Osteoblast (primary cell): ENCODE results near the gene TMEM255B. TPM values are rescaled to one million over a fixed set of nuclear protein-coding genes. Genes with fewer than 3 reads are reported as not detected.

ENCODE experiments used
- DNase-seq: peaks from one replicate; pipeline ENCODE4 v3.0.0; 2011; ENCODE audit warnings: low spot score, mixed read lengths; ENCODE audit not compliant: insufficient read length; ENCODE audit errors: missing footprints
- H2AFZ ChIP-seq: 2 replicates; pipeline ENCODE4 v1.6.0; 2011; ENCODE audit warnings: mild to moderate bottlenecking, low read length
- H3K27ac ChIP-seq: 2 replicates; pipeline ENCODE4 v1.5.1; 2011; ENCODE audit warnings: mild to moderate bottlenecking, low read depth, low read length, moderate library complexity
- H3K27me3 ChIP-seq: 2 replicates; pipeline ENCODE4 v1.6.0; 2012; ENCODE audit warnings: mild to moderate bottlenecking, control low read depth, inconsistent platforms, low read length, moderate library complexity; ENCODE audit not compliant: insufficient read depth
- H3K36me3 ChIP-seq: 2 replicates; pipeline ENCODE4 v1.5.1; 2011; ENCODE audit warnings: mild to moderate bottlenecking, low read length, control low read depth, moderate library complexity; ENCODE audit not compliant: insufficient read depth
- H3K4me1 ChIP-seq: 2 replicates; pipeline ENCODE4 v1.5.1; 2011; ENCODE audit warnings: mild to moderate bottlenecking, low read length, control low read depth, moderate library complexity; ENCODE audit not compliant: insufficient read depth
- H3K4me2 ChIP-seq: 2 replicates; pipeline ENCODE4 v1.6.0; 2011; ENCODE audit warnings: mild to moderate bottlenecking, low read length; ENCODE audit not compliant: insufficient read depth
- H3K4me3 ChIP-seq: fragments of 200-600 bp; sonication (generic); 3 replicates; pipeline ENCODE4 v1.5.1; 2012; ENCODE audit warnings: mild to moderate bottlenecking, low read length, inconsistent platforms; ENCODE audit not compliant: insufficient read depth
- H3K79me2 ChIP-seq: 2 replicates; pipeline ENCODE4 v1.6.0; 2012; ENCODE audit warnings: mild to moderate bottlenecking, low read length, control low read depth, inconsistent platforms; ENCODE audit not compliant: insufficient read depth
- H3K9me3 ChIP-seq: 2 replicates; pipeline ENCODE4 v1.5.1; 2011; ENCODE audit warnings: low read depth, low read length, control low read depth
- H4K20me1 ChIP-seq: 2 replicates; pipeline ENCODE4 v1.6.0; 2012; ENCODE audit warnings: mild to moderate bottlenecking, low read length, control low read depth; ENCODE audit not compliant: insufficient read depth
- CTCF ChIP-seq: IDR thresholded peaks from 2 replicates; pipeline ENCODE4 v1.5.1; 2011; ENCODE audit warnings: mild to moderate bottlenecking, low read depth, low read length, moderate library complexity; ENCODE audit errors: extremely low read depth
- total RNA-seq: library from RNA; depleted of rRNA; stranded (reverse); fragments of >200 nt; gene quantifications from 2 replicates; pipeline ENCODE4 v1.2.3, GENCODE V29; 2012

The TMEM255B gene
- total RNA-seq, 1 donor: 1.8 TPM

GRCh38 chr13:113770937-113771336 is 11.9 kb downstream of the TMEM255B start:
- H3K36me3 ChIP-seq: no peaks in the 10 kb centered on the region
- no peaks in the 10 kb centered on the region for H3K79me2 ChIP-seq
- H3K27ac ChIP-seq: no peak overlapping the region
- peaks cover 12% of the 10 kb centered on the region for H3K4me1 ChIP-seq
- no peak overlapping the region for H2AFZ ChIP-seq
- H3K4me3 ChIP-seq: no peak overlapping the region
- H4K20me1 ChIP-seq: no peaks in the 10 kb centered on the region
- no peak overlapping the region for H3K4me2 ChIP-seq
- DNase-seq: peak; percentile 69
- peaks cover 3% of the 10 kb centered on the region for H3K27me3 ChIP-seq
- peaks cover 4% of the 10 kb centered on the region for H3K9me3 ChIP-seq
- TF ChIP-seq CTCF: no peak

- Histone ChIP-seq H3K36me3 (no peaks in the 10 kb centered on the region), H3K4me2 (no peak overlapping the region), H3K27me3 (peaks cover 3% of the 10 kb centered on the region), H3K4me3 (no peak overlapping the region), H3K9me3 (peaks cover 4% of the 10 kb centered on the region), H4K20me1 (no peaks in the 10 kb centered on the region), H3K79me2 (no peaks in the 10 kb centered on the region), H3K4me1 (peaks cover 12% of the 10 kb centered on the region), H2AFZ (no peak overlapping the region), H3K27ac (no peak overlapping the region)
- TF ChIP-seq CTCF: no peak
- no peak for DNase-seq
Measured at GRCh38 chr13:113771709-113772331, 12.8 kb downstream of the TMEM255B start.

- DNase-seq: peak; percentile 90
- Histone ChIP-seq H3K4me2 (peak overlapping the region; percentile 5), H2AFZ (no peak overlapping the region)
Measured at GRCh38 chr13:113774177-113775107, 15.4 kb downstream of the TMEM255B start.

More at GRCh38 chr13:113774177-113775107, 15.4 kb downstream of the TMEM255B start:
- Histone ChIP-seq H3K9me3 (peaks cover 4% of the 10 kb centered on the region), H4K20me1 (no peaks in the 10 kb centered on the region), H3K36me3 (no peaks in the 10 kb centered on the region), H3K27ac (no peak overlapping the region), H3K4me3 (no peak overlapping the region), H3K27me3 (peaks cover 18% of the 10 kb centered on the region), H3K4me1 (peaks cover 12% of the 10 kb centered on the region), H3K79me2 (no peaks in the 10 kb centered on the region)
- no peak for TF ChIP-seq CTCF
